HEK293 (cell line): Measurements from ENCODE around the gene RABL3.

Experiments used
- CTCF ChIA-PET: fragments of 350-600 bp; formaldehyde crosslinking; extraction: SDS; loops from one replicate; lab custom pipeline; 2021; ENCODE audit warnings: antibody characterized with exemption; lab: Yijun Ruan, JAX
- POLR2A ChIA-PET: fragments of 300-600 bp; formaldehyde crosslinking; extraction: SDS; loops from one replicate; lab custom pipeline; 2020; ENCODE audit warnings: antibody characterized with exemption, inconsistent platforms; lab: Yijun Ruan, JAX
- H3K27ac ChIP-seq: fragments of 200-500 bp; sonication (Bioruptor generic); 2 replicates; pipeline ENCODE4 v1.5.1; 2014; ENCODE audit warnings: low read depth, low read length, control low read depth, inconsistent platforms; ENCODE audit errors: extremely low read depth
- H3K36me3 ChIP-seq, 2 experiments: fragments of 200-500 bp in 1 of 2; sonication (Bioruptor generic) in 1 of 2; 1 replicate in 1 of 2; 2 replicates in 1 of 2; pipeline ENCODE4 v1.5.1; 2014 to 2017; ENCODE audit warnings: inconsistent platforms in 2 of 2, low read length in 2 of 2; ENCODE audit not compliant: control insufficient read depth in 2 of 2, insufficient read depth in 1 of 2
- H3K4me1 ChIP-seq: fragments of 200-500 bp; sonication (Bioruptor generic); 2 replicates; pipeline ENCODE4 v1.5.1; 2014; ENCODE audit warnings: mild to moderate bottlenecking, low read length, inconsistent platforms; ENCODE audit not compliant: control insufficient read depth, insufficient read depth
- H3K4me3 ChIP-seq: 2 replicates; pipeline ENCODE4 v1.5.1; 2011; ENCODE audit warnings: low read depth, mild to moderate bottlenecking, control low read depth, low read length, moderate library complexity
- H3K9me3 ChIP-seq: fragments of 200-500 bp; sonication (Bioruptor generic); 2 replicates; pipeline ENCODE4 v1.5.1; 2014; ENCODE audit warnings: low read depth, low read length, inconsistent platforms; ENCODE audit not compliant: control insufficient read depth, insufficient read depth
- EGR2 ChIP-seq: fragments of 450-650 bp; formaldehyde crosslinking; IDR thresholded peaks from 2 replicates; pipeline ENCODE4 v1.5.1; 2016; ENCODE audit warnings: low read depth, missing biosample characterization, missing genetic modification characterization
- HOXC10 ChIP-seq: sonication (generic); formaldehyde crosslinking; IDR thresholded peaks from 2 replicates; pipeline ENCODE4 v1.8.1; 2023; ENCODE audit warnings: mild to moderate bottlenecking, missing genetic modification reagents
- SALL2 ChIP-seq: fragments of 450-650 bp; formaldehyde crosslinking; IDR thresholded peaks from 2 replicates; pipeline ENCODE4 v1.5.0; 2017; ENCODE audit warnings: missing biosample characterization, mild to moderate bottlenecking, missing genetic modification characterization, borderline replicate concordance
- YY2 ChIP-seq: fragments of 450-650 bp; formaldehyde crosslinking; IDR thresholded peaks from 2 replicates; pipeline ENCODE4 v1.5.1; 2016; ENCODE audit warnings: missing biosample characterization, missing genetic modification characterization
- ZBTB1 ChIP-seq: fragments of 450-650 bp; formaldehyde crosslinking; IDR thresholded peaks from 2 replicates; pipeline ENCODE4 v1.5.1; 2016; ENCODE audit warnings: missing biosample characterization, missing genetic modification characterization
- ZBTB26 ChIP-seq: fragments of 450-650 bp; formaldehyde crosslinking; optimal IDR thresholded peaks from 2 replicates; pipeline ENCODE3; 2016; ENCODE audit warnings: missing biosample characterization, mild to moderate bottlenecking, missing genetic modification characterization
- ZNF140 ChIP-seq: fragments of 450-650 bp; formaldehyde crosslinking; IDR thresholded peaks from 2 replicates; pipeline ENCODE4 v1.5.1; 2016; ENCODE audit warnings: missing biosample characterization, missing genetic modification characterization
- ZNF148 ChIP-seq: fragments of 450-650 bp; formaldehyde crosslinking; IDR thresholded peaks from 2 replicates; pipeline ENCODE4 v1.5.0; 2017; ENCODE audit warnings: missing biosample characterization, missing genetic modification characterization, borderline replicate concordance
- ZNF175 ChIP-seq: fragments of 450-650 bp; formaldehyde crosslinking; IDR thresholded peaks from 2 replicates; pipeline ENCODE4 v1.5.1; 2016; ENCODE audit warnings: missing biosample characterization, missing genetic modification characterization
- ZNF184 ChIP-seq: fragments of 450-650 bp; IDR thresholded peaks from 2 replicates; pipeline ENCODE4 v1.5.1; 2018; ENCODE audit warnings: missing biosample characterization, mild to moderate bottlenecking, missing genetic modification characterization
- ZNF23 ChIP-seq: fragments of 450-650 bp; formaldehyde crosslinking; IDR thresholded peaks from 2 replicates; pipeline ENCODE4 v1.5.1; 2016; ENCODE audit warnings: missing biosample characterization, missing genetic modification characterization, borderline replicate concordance
- ZNF362 ChIP-seq: fragments of 450-650 bp; formaldehyde crosslinking; IDR thresholded peaks from 2 replicates; pipeline ENCODE4 v1.5.1; 2016; ENCODE audit warnings: missing biosample characterization, missing genetic modification characterization
- ZNF37A ChIP-seq: fragments of 450-650 bp; IDR thresholded peaks from 2 replicates; pipeline ENCODE4 v1.5.1; 2018; ENCODE audit warnings: missing biosample characterization, missing genetic modification characterization
- ZNF398 ChIP-seq: fragments of 450-650 bp; formaldehyde crosslinking; IDR thresholded peaks from 2 replicates; pipeline ENCODE4 v1.5.1; 2017; ENCODE audit warnings: missing biosample characterization, missing genetic modification characterization
- ZNF529 ChIP-seq: fragments of 450-650 bp; formaldehyde crosslinking; IDR thresholded peaks from 2 replicates; pipeline ENCODE4 v1.5.1; 2017; ENCODE audit warnings: missing genetic modification characterization, missing biosample characterization; ENCODE audit not compliant: insufficient replicate concordance
- ZNF560 ChIP-seq: fragments of 450-650 bp; formaldehyde crosslinking; IDR thresholded peaks from 2 replicates; pipeline ENCODE4 v1.5.1; 2017; ENCODE audit warnings: missing biosample characterization, missing genetic modification characterization, borderline replicate concordance
- ZNF596 ChIP-seq: fragments of 450-650 bp; IDR thresholded peaks from 2 replicates; pipeline ENCODE4 v1.5.0; 2018; ENCODE audit warnings: missing biosample characterization, mild to moderate bottlenecking, missing genetic modification characterization, moderate library complexity
- ZSCAN5A ChIP-seq: fragments of 450-650 bp; formaldehyde crosslinking; IDR thresholded peaks from 2 replicates; pipeline ENCODE4 v1.5.1; 2016; ENCODE audit warnings: missing biosample characterization, missing genetic modification characterization
- TF ChIP-seq, protein P1 (sequence below): fragments of 450-650 bp; formaldehyde crosslinking; IDR thresholded peaks from 2 replicates; pipeline ENCODE4 v1.5.1; 2016; ENCODE audit warnings: missing biosample characterization, missing genetic modification characterization
- TF ChIP-seq, protein P2 (sequence below): fragments of 450-650 bp; formaldehyde crosslinking; IDR thresholded peaks from 2 replicates; pipeline ENCODE4 v1.5.1; 2016; ENCODE audit warnings: missing biosample characterization, missing genetic modification characterization, low read depth
- TF ChIP-seq, protein P3 (sequence below): fragments of 450-650 bp; formaldehyde crosslinking; IDR thresholded peaks from 2 replicates; pipeline ENCODE4 v1.5.1; 2016; ENCODE audit warnings: missing biosample characterization, missing genetic modification characterization, low read depth

Gene RABL3

GRCh38 chr3:120678984-120679383 is 63.3 kb downstream of the RABL3 start (continued):
- TF ChIP-seq, protein P1, sequence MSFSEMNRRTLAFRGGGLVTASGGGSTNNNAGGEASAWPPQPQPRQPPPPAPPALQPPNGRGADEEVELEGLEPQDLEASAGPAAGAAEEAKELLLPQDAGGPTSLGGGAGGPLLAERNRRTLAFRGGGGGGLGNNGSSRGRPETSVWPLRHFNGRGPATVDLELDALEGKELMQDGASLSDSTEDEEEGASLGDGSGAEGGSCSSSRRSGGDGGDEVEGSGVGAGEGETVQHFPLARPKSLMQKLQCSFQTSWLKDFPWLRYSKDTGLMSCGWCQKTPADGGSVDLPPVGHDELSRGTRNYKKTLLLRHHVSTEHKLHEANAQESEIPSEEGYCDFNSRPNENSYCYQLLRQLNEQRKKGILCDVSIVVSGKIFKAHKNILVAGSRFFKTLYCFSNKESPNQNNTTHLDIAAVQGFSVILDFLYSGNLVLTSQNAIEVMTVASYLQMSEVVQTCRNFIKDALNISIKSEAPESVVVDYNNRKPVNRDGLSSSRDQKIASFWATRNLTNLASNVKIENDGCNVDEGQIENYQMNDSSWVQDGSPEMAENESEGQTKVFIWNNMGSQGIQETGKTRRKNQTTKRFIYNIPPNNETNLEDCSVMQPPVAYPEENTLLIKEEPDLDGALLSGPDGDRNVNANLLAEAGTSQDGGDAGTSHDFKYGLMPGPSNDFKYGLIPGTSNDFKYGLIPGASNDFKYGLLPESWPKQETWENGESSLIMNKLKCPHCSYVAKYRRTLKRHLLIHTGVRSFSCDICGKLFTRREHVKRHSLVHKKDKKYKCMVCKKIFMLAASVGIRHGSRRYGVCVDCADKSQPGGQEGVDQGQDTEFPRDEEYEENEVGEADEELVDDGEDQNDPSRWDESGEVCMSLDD (tag by site-specific recombination) = no peak
- TF ChIP-seq SALL2 = no peak

GRCh38 chr3:120678331-120678947 is 63.9 kb downstream of the RABL3 start:
- H3K9me3 ChIP-seq = no peaks in the 10 kb centered on the region
- ChIA-PET CTCF (interaction anchor here (0.6 kb wide), 2 partner anchors 47 to 229 kb away, joined by 3 read pairs; no protein-coding TSS in a partner anchor), POLR2A (no interaction called here)
- no peaks in the 10 kb centered on the region for H3K4me1 ChIP-seq
- H3K27ac ChIP-seq = no peak overlapping the region
- TF ChIP-seq ZBTB1 = no peak
- TF ChIP-seq EGR2 (tag by site-specific recombination) = no peak
- no peak for TF ChIP-seq ZNF148 (tag by site-specific recombination)
- TF ChIP-seq, protein P2, sequence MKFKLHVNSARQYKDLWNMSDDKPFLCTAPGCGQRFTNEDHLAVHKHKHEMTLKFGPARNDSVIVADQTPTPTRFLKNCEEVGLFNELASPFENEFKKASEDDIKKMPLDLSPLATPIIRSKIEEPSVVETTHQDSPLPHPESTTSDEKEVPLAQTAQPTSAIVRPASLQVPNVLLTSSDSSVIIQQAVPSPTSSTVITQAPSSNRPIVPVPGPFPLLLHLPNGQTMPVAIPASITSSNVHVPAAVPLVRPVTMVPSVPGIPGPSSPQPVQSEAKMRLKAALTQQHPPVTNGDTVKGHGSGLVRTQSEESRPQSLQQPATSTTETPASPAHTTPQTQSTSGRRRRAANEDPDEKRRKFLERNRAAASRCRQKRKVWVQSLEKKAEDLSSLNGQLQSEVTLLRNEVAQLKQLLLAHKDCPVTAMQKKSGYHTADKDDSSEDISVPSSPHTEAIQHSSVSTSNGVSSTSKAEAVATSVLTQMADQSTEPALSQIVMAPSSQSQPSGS (tag by site-specific recombination) = no peak
- TF ChIP-seq ZNF529 (tag by site-specific recombination) = no peak
- no peak for TF ChIP-seq ZNF596 (tag by site-specific recombination)
- TF ChIP-seq ZNF23 = no peak
- no peak for TF ChIP-seq HOXC10 (CRISPR knock-in tag)
- TF ChIP-seq ZNF560 (tag by site-specific recombination) = no peak
- TF ChIP-seq ZNF175 (tag by site-specific recombination) = no peak
- no peak for TF ChIP-seq YY2 (tag by site-specific recombination)
- no peak for TF ChIP-seq ZNF37A (tag by site-specific recombination)
- no peak for TF ChIP-seq ZSCAN5A (tag by site-specific recombination)
- no peak for TF ChIP-seq ZNF140 (tag by site-specific recombination)
- TF ChIP-seq ZNF362 (tag by site-specific recombination) = no peak
- TF ChIP-seq, protein P3, sequence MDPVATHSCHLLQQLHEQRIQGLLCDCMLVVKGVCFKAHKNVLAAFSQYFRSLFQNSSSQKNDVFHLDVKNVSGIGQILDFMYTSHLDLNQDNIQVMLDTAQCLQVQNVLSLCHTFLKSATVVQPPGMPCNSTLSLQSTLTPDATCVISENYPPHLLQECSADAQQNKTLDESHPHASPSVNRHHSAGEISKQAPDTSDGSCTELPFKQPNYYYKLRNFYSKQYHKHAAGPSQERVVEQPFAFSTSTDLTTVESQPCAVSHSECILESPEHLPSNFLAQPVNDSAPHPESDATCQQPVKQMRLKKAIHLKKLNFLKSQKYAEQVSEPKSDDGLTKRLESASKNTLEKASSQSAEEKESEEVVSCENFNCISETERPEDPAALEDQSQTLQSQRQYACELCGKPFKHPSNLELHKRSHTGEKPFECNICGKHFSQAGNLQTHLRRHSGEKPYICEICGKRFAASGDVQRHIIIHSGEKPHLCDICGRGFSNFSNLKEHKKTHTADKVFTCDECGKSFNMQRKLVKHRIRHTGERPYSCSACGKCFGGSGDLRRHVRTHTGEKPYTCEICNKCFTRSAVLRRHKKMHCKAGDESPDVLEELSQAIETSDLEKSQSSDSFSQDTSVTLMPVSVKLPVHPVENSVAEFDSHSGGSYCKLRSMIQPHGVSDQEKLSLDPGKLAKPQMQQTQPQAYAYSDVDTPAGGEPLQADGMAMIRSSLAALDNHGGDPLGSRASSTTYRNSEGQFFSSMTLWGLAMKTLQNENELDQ (tag by site-specific recombination) = no peak
- no peak for TF ChIP-seq ZNF184 (tag by site-specific recombination)
- no peak for TF ChIP-seq ZNF398 (tag by site-specific recombination)
- no peak for TF ChIP-seq ZBTB26 (tag by site-specific recombination)
- no peak overlapping the region for H3K4me3 ChIP-seq
- no peaks in the 10 kb centered on the region for H3K36me3 ChIP-seq
